SH-SY5Y (cell line): ENCODE measurements around the gene VTI1A.

Source experiments
- GATA2 ChIP-seq: IDR thresholded peaks from 2 replicates; pipeline ENCODE4 v1.6.1; 2011; ENCODE audit warnings: mild to moderate bottlenecking, low read depth, low read length
- GATA3 ChIP-seq: IDR thresholded peaks from 2 replicates; pipeline ENCODE4 v1.6.1; 2011; ENCODE audit warnings: low read depth, mild to moderate bottlenecking, low read length, moderate library complexity

- TF ChIP-seq GATA2 (no peak), GATA3 (no peak)
These were observed 275.7 kb downstream of the VTI1A start for GRCh38 chr10:112722758-112723157.
